BLaER1 treated with 17β-estradiol and CSF1 and Interleukin-3, amounts not matched to agents 10 nM and 100 nM (cell line): ENCODE measurements around the gene TRIM29.

Experiments used
- H3K27ac ChIP-seq, 11 experiments: shearing (Covaris generic); formaldehyde crosslinking; 2 replicates each; pipeline ENCODE4 v1.8.1; 2022
- H3K27me3 ChIP-seq, 11 experiments: shearing (Covaris generic); formaldehyde crosslinking; 2 replicates each; pipeline ENCODE4 v1.8.1; 2022
- H3K36me3 ChIP-seq, 11 experiments: shearing (Covaris generic); formaldehyde crosslinking; 2 replicates each; pipeline ENCODE4 v1.8.1; 2022
- H3K4me1 ChIP-seq, 10 experiments: shearing (Covaris generic); formaldehyde crosslinking; 2 replicates each; pipeline ENCODE4 v1.8.1; 2022
- H3K4me2 ChIP-seq, 11 experiments: shearing (Covaris generic); formaldehyde crosslinking; 2 replicates each; pipeline ENCODE4 v1.8.1; 2022
- H3K4me3 ChIP-seq, 10 experiments: shearing (Covaris generic); formaldehyde crosslinking; 2 replicates each; pipeline ENCODE4 v1.8.1; 2022
- H3K9ac ChIP-seq, 11 experiments: shearing (Covaris generic); formaldehyde crosslinking; 2 replicates each; pipeline ENCODE4 v1.8.1; 2022
- H3K9me3 ChIP-seq, 11 experiments: shearing (Covaris generic); formaldehyde crosslinking; replicated peaks in 1 of 11; 2 replicates each; pipeline ENCODE4 v1.8.1; 2022
- H4K20me1 ChIP-seq, 11 experiments: shearing (Covaris generic); formaldehyde crosslinking; 2 replicates each; pipeline ENCODE4 v1.8.1; 2022
- Cebpa-rat ChIP-seq, 11 experiments: shearing (Covaris generic); IDR thresholded peaks; 2 replicates each; pipeline ENCODE4 v1.8.1; 2022

TRIM29 gene

DNA sequence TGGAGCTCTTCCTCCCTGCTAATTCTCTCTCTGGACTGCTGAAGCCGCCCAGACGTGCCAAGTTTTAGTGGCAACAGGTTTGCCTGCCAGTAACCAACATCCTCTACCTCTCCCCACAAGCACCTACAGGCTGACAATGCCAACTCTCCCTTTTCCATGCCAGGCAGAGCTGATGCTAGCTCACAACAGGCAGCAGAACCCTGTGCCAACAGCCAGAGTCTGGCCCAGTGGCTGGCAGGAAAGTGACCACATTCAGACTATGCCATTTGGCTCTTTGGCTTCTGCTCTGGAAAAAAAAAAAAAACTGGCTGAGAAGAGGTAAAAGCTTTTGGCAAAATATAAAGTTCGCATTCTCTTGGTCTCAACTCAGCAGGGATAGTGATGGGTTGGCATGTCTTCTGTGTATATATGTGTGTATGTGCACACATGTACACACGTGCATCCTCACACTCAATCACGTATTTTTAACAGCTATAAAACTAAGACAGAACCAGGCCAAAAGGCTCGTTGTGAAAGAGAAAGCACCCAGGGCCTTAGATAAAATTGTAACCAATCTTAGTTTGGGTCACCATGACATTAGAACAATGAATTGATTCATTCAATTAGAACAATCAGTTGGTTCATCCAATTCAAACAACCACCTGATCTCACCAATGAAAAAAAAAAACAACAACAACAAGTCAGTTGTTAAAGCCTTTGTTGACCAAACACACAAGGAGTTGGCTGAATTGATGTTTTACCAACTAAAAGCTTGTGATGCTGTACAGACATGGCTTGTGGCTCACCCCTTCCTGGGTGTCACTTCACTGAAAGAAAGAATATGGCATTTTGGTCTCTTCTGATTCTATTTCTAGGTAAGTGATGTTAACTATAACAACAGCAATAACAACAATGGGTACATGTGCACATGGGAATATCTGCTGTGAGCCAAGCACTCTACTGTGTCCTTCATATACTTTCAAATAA is 48.6 kb downstream of the TRIM29 start:
- Histone ChIP-seq H3K9me3 (peaks cover 9 to 19% (median 14%) of the 10 kb centered on the region in 11 experiments), H3K27me3 (no peaks in the 10 kb centered on the region), H3K9ac (no peak overlapping the region), H3K4me2 (no peak overlapping the region), H4K20me1 (no peaks in the 10 kb centered on the region), H3K27ac (no peak overlapping the region), H3K36me3 (no peaks in the 10 kb centered on the region), H3K4me1 (no peaks in the 10 kb centered on the region), H3K4me3 (no peak overlapping the region)
- TF ChIP-seq Cebpa-rat (IDR thresholded peaks at IDR 0.05) = no peak

DNA sequence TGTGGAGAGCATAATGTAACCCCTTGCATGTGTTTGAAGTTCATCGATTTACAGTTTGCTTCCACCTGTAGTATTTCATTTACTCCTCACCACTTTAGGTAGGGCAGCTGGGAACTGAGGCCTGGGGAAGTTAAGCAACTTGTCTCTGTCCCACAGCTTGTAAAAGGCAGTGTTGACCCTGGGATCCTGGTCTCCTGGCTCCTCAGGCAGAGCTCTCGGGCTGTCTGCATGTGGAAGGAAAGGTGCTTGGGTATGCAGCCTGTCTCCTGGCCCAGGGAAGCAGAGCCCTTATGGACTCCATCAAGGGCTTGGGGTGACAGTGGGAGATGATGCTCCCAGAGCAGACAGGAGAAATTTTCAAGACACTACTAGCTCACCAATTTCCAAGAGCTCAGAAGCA is 49.9 kb downstream of the TRIM29 start:
- no peaks in the 10 kb centered on the region for H3K4me1 ChIP-seq
- TF ChIP-seq Cebpa-rat (IDR thresholded peaks at IDR 0.05) = no peak
- no peak overlapping the region for H3K4me3 ChIP-seq
- no peak overlapping the region for H3K27ac ChIP-seq
- H3K4me2 ChIP-seq = no peak overlapping the region
- H3K9ac ChIP-seq = no peak overlapping the region
- H3K9me3 ChIP-seq = peaks cover 16 to 28% (median 22%) of the 10 kb centered on the region in 11 experiments
- H3K27me3 ChIP-seq = no peaks in the 10 kb centered on the region
- no peaks in the 10 kb centered on the region for H3K36me3 ChIP-seq
- H4K20me1 ChIP-seq = no peaks in the 10 kb centered on the region

- Histone ChIP-seq H3K27ac (no peak overlapping the region), H3K36me3 (no peaks in the 10 kb centered on the region), H3K4me1 (no peaks in the 10 kb centered on the region), H3K9ac (no peak overlapping the region), H3K4me3 (no peak overlapping the region), H3K4me2 (no peak overlapping the region), H4K20me1 (no peaks in the 10 kb centered on the region), H3K27me3 (no peaks in the 10 kb centered on the region), H3K9me3 (peaks cover 24 to 36% (median 30%) of the 10 kb centered on the region in 11 experiments)
- TF ChIP-seq Cebpa-rat (IDR thresholded peaks at IDR 0.05) = no peak
Measured at GRCh38 chr11:120086651-120087050, 51.3 kb downstream of the TRIM29 start.

- H3K4me2 ChIP-seq = no peak overlapping the region
- H3K4me3 ChIP-seq = no peak overlapping the region
- no peak overlapping the region for H3K9ac ChIP-seq
- H4K20me1 ChIP-seq = no peaks in the 10 kb centered on the region
- H3K27me3 ChIP-seq = no peaks in the 10 kb centered on the region
- H3K36me3 ChIP-seq = no peaks in the 10 kb centered on the region
- no peak for TF ChIP-seq Cebpa-rat (IDR thresholded peaks at IDR 0.05)
- H3K27ac ChIP-seq = no peak overlapping the region
- peaks cover 35 to 40% (median 38%) of the 10 kb centered on the region in 11 experiments for H3K9me3 ChIP-seq
- no peaks in the 10 kb centered on the region for H3K4me1 ChIP-seq
Measured at GRCh38 chr11:120079750-120080610, 57.9 kb downstream of the TRIM29 start.

DNA sequence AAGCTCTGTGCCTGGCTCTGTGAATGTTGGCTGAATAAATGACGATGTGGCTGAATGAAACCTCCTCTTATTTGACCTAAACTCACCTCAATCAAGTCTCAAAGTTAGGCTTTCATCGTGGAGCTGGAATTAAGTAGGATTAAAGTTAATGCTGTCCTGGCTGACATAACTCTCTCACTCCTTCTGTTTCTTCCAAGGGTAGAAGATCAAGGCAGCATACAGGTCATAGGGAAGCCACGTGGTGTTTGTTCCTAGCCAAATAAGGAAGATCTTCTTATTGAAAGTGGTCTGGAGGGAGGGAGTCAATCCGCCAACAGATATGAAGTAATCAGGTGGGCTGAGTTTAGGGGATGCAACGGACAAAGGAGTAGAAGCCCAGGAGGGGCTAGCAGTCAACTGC is 59.5 kb downstream of the TRIM29 start:
- Histone ChIP-seq H3K4me2 (no peak overlapping the region), H3K9ac (no peak overlapping the region), H3K36me3 (no peaks in the 10 kb centered on the region), H4K20me1 (no peaks in the 10 kb centered on the region), H3K27me3 (no peaks in the 10 kb centered on the region), H3K4me1 (no peaks in the 10 kb centered on the region), H3K9me3 (peaks cover 26 to 32% (median 29%) of the 10 kb centered on the region in 11 experiments), H3K4me3 (no peak overlapping the region), H3K27ac (no peak overlapping the region)
- TF ChIP-seq Cebpa-rat (IDR thresholded peaks at IDR 0.05) = no peak

DNA sequence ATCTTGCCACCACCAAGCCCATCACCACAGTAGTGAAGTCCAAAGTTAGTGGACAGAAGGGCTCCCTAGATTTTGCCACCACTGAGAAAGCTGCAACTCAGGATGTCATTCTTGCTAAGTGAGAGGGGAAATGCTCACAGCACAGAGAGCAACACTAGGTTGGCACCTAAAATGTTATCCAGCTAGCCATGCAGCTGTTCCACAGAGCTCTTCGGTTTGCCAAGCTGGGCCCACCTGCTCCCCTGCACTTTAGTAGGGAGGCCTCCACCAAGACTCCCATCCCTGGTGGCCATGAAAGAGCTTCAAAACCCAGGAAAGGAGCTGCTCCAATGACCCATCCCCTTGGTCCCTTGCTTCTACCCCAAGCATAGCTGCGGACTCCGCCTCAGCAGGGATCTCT is 63.8 kb downstream of the TRIM29 start:
- no peak overlapping the region for H3K4me2 ChIP-seq
- H3K27ac ChIP-seq = no peak overlapping the region
- peaks cover 0 to 14% (median 9%) of the 10 kb centered on the region in 10 experiments; a peak in 12 of 20 replicates for H3K4me1 ChIP-seq
- no peaks in the 10 kb centered on the region for H4K20me1 ChIP-seq
- no peak for TF ChIP-seq Cebpa-rat (IDR thresholded peaks at IDR 0.05)
- no peaks in the 10 kb centered on the region for H3K27me3 ChIP-seq
- no peaks in the 10 kb centered on the region for H3K9me3 ChIP-seq
- H3K36me3 ChIP-seq = no peaks in the 10 kb centered on the region
- H3K9ac ChIP-seq = no peak overlapping the region
- H3K4me3 ChIP-seq = no peak overlapping the region

GRCh38 chr11:120073196-120073595 is 64.7 kb downstream of the TRIM29 start:
- TF ChIP-seq Cebpa-rat (IDR thresholded peaks at IDR 0.05) = no peak
- no peaks in the 10 kb centered on the region for H3K9me3 ChIP-seq
- H3K27ac ChIP-seq = no peak overlapping the region

GRCh38 chr11:120068114-120068573 is 69.8 kb downstream of the TRIM29 start:
- Histone ChIP-seq H3K36me3 (no peaks in the 10 kb centered on the region), H3K27me3 (no peaks in the 10 kb centered on the region), H3K27ac (no peak overlapping the region), H3K9me3 (no peaks in the 10 kb centered on the region), H3K4me3 (no peak overlapping the region), H4K20me1 (no peaks in the 10 kb centered on the region), H3K4me1 (peaks cover 6 to 44% (median 36%) of the 10 kb centered on the region in 10 experiments), H3K9ac (no peak overlapping the region; a peak in 1 of 22 replicates), H3K4me2 (peak overlapping the region; percentile 41 to 72 (median 56))
- TF ChIP-seq Cebpa-rat (IDR thresholded peaks at IDR 0.05) = no peak

More at GRCh38 chr11:120073196-120073595, 64.7 kb downstream of the TRIM29 start:
- Histone ChIP-seq H4K20me1 (no peaks in the 10 kb centered on the region), H3K4me3 (no peak overlapping the region), H3K4me1 (peaks cover 3 to 18% (median 13%) of the 10 kb centered on the region in 10 experiments), H3K4me2 (no peak overlapping the region), H3K36me3 (no peaks in the 10 kb centered on the region), H3K27me3 (no peaks in the 10 kb centered on the region), H3K9ac (no peak overlapping the region)
